ENCODE measurements around the gene ANK2.
"Not testable (repeated sequence)": the region's sequence is repeated elsewhere in the genome, so short reads cannot be mapped to it uniquely, and the experiment has no call there.

The ANK2 gene

GRCh38 chr4:113065629-113066028 lies 16.2 kb downstream of the ANK2 start:
- H2AFZ ChIP-seq (ENCODE audit: low read length), result no peak overlapping the region
- no peaks in the 10 kb centered on the region for H3K27me3 ChIP-seq (ENCODE audit: insufficient read depth, low read length)
- no peaks in the 10 kb centered on the region for H3K9me3 ChIP-seq (ENCODE audit: low read length)
- no peaks in the 10 kb centered on the region for H3K36me3 ChIP-seq (ENCODE audit: insufficient read depth, low read length)
- no peak overlapping the region for H3K9ac ChIP-seq (ENCODE audit: low read length)
- no peak overlapping the region for H3K4me3 ChIP-seq (ENCODE audit: low read depth, low read length, poor library complexity, severe bottlenecking)
- peaks cover 5% of the 10 kb centered on the region; the same call in 1 of the 2 replicates for H3F3A ChIP-seq (ENCODE audit: insufficient read depth, low read length)
- H3K9me2 ChIP-seq (ENCODE audit: low read depth, low read length), result no peaks in the 10 kb centered on the region
- H3K27ac ChIP-seq (ENCODE audit: low read depth, low read length, poor library complexity, severe bottlenecking), result no peak overlapping the region
- H3K79me2 ChIP-seq (ENCODE audit: insufficient read depth, low read length), result no peaks in the 10 kb centered on the region
- H3K4me2 ChIP-seq (ENCODE audit: low read length), result no peak overlapping the region
- H3K4me1 ChIP-seq (ENCODE audit: insufficient read depth, low read length, severe bottlenecking), result no peaks in the 10 kb centered on the region
- H4K20me1 ChIP-seq (ENCODE audit: insufficient read depth, low read length), result no peaks in the 10 kb centered on the region
- TF ChIP-seq CTCF (IDR thresholded peaks at IDR 0.05; ENCODE audit: low read length), result no peak
- TF ChIP-seq EZH2 (IDR thresholded peaks at IDR 0.05; ENCODE audit: borderline replicate concordance, low read length), result no peak

DNA sequence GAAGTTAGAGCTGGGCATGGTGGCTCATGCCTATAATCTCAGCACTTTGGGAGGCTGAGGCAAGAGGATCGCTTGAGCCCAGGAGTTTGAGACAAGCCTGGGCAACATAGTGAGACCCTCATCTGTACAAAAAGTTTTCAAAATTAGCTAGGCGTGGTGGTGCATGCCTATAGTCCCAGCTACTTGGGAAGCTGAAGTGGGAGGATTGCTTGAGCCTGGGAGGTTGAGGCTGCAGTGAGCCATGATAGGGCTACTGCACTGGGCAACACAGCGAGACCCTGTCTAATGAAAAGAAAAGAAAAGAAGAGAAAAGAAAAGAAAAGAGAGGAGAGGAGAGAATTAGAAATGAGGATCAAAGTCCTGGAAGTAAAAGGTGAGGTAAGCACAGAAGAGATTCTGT lies 19.3 kb downstream of the ANK2 start:
- H3K79me2 ChIP-seq (ENCODE audit: insufficient read depth, low read length); H3F3A ChIP-seq (ENCODE audit: insufficient read depth, low read length); H3K27me3 ChIP-seq (ENCODE audit: insufficient read depth, low read length); H3K9ac ChIP-seq (ENCODE audit: low read length); H2AFZ ChIP-seq (ENCODE audit: low read length); H3K27ac ChIP-seq (ENCODE audit: low read depth, low read length, poor library complexity, severe bottlenecking); H3K9me2 ChIP-seq (ENCODE audit: low read depth, low read length); H3K36me3 ChIP-seq (ENCODE audit: insufficient read depth, low read length); H3K4me3 ChIP-seq (ENCODE audit: low read depth, low read length, poor library complexity, severe bottlenecking); H3K4me1 ChIP-seq (ENCODE audit: insufficient read depth, low read length, severe bottlenecking); H4K20me1 ChIP-seq (ENCODE audit: insufficient read depth, low read length); H3K4me2 ChIP-seq (ENCODE audit: low read length); H3K9me3 ChIP-seq (ENCODE audit: low read length): not testable (repeated sequence)

DNA sequence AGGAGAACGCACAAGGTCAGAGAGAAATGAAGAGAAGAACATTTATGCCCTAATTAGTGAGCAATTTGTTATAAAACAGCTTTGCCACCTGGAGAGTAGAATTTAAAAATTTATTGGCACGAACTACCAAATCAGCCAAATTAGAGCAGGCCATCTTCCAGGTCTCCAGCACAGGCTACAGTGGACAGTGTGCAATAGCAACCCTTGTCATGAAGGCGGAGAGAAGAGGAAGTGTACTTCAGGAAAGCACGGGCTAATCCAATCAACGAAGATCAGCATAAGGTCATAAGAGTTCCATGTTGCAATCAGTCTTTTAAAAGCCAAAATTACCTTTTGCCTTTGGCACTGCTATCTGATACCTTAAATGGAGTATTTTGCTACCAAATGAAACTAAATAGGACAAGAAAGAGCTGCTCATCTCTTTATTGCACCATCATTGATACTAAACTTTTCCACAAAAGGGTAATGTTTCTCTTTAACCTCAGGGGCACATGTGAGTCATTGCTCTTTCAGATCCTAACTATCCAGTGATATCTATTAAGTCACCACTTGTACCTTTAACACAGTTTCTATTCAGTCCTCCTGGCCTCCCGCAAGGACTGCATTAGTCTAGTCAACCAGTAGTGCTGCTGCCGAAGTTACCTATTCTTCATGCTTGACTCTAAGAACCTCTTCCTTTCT lies 19.9 kb downstream of the ANK2 start:
- no peak overlapping the region for H3K27ac ChIP-seq (ENCODE audit: low read depth, low read length, poor library complexity, severe bottlenecking)
- no peaks in the 10 kb centered on the region for H3K4me1 ChIP-seq (ENCODE audit: insufficient read depth, low read length, severe bottlenecking)
- H3K4me2 ChIP-seq (ENCODE audit: low read length), result no peak overlapping the region
- no peak for TF ChIP-seq CTCF (IDR thresholded peaks at IDR 0.05; ENCODE audit: low read length)
- no peak for TF ChIP-seq EZH2 (IDR thresholded peaks at IDR 0.05; ENCODE audit: borderline replicate concordance, low read length)
- no peak overlapping the region for H2AFZ ChIP-seq (ENCODE audit: low read length)
- no peak overlapping the region for H3K4me3 ChIP-seq (ENCODE audit: low read depth, low read length, poor library complexity, severe bottlenecking)
- no peaks in the 10 kb centered on the region for H3K9me2 ChIP-seq (ENCODE audit: low read depth, low read length)
- no peaks in the 10 kb centered on the region for H3K36me3 ChIP-seq (ENCODE audit: insufficient read depth, low read length)
- H4K20me1 ChIP-seq (ENCODE audit: insufficient read depth, low read length), result no peaks in the 10 kb centered on the region
- H3K27me3 ChIP-seq (ENCODE audit: insufficient read depth, low read length), result no peaks in the 10 kb centered on the region
- no peak overlapping the region for H3K9ac ChIP-seq (ENCODE audit: low read length)
- H3K79me2 ChIP-seq (ENCODE audit: insufficient read depth, low read length), result no peaks in the 10 kb centered on the region
- peaks cover 2% of the 10 kb centered on the region; the same call in 1 of the 2 replicates for H3F3A ChIP-seq (ENCODE audit: insufficient read depth, low read length)
- no peaks in the 10 kb centered on the region for H3K9me3 ChIP-seq (ENCODE audit: low read length)

GRCh38 chr4:113070755-113071154 lies 21.3 kb downstream of the ANK2 start:
- Histone ChIP-seq H3F3A (ENCODE audit: insufficient read depth, low read length) (no peaks in the 10 kb centered on the region), H3K79me2 (ENCODE audit: insufficient read depth, low read length) (no peaks in the 10 kb centered on the region), H3K9ac (ENCODE audit: low read length) (no peak overlapping the region), H3K27me3 (ENCODE audit: insufficient read depth, low read length) (no peaks in the 10 kb centered on the region), H3K4me1 (ENCODE audit: insufficient read depth, low read length, severe bottlenecking) (no peaks in the 10 kb centered on the region), H2AFZ (ENCODE audit: low read length) (no peak overlapping the region), H4K20me1 (ENCODE audit: insufficient read depth, low read length) (no peaks in the 10 kb centered on the region), H3K4me3 (ENCODE audit: low read depth, low read length, poor library complexity, severe bottlenecking) (no peak overlapping the region), H3K9me2 (ENCODE audit: low read depth, low read length) (no peaks in the 10 kb centered on the region), H3K9me3 (ENCODE audit: low read length) (no peaks in the 10 kb centered on the region), H3K36me3 (ENCODE audit: insufficient read depth, low read length) (no peaks in the 10 kb centered on the region), H3K4me2 (ENCODE audit: low read length) (no peak overlapping the region), H3K27ac (ENCODE audit: low read depth, low read length, poor library complexity, severe bottlenecking) (no peak overlapping the region)
- TF ChIP-seq CTCF (IDR thresholded peaks at IDR 0.05; ENCODE audit: low read length), result no peak
- no peak for TF ChIP-seq EZH2 (IDR thresholded peaks at IDR 0.05; ENCODE audit: borderline replicate concordance, low read length)

All from OCI-LY1 (cell line).